Activated naive CD8-positive, alpha-beta T cell treated with anti-CD3 and anti-CD28 coated beads, Interleukin-2, amount 50 U/mL, for 16 hours (primary cell): Measurements from ENCODE around the gene BAHCC1.

Experiments used
- DNase-seq: peaks from one replicate; pipeline ENCODE4 v3.0.0-alpha.2; 2020; ENCODE audit warnings: low read depth, low spot score

The BAHCC1 gene

GRCh38 chr17:81398176-81398831, 3.0 kb downstream of the BAHCC1 start:
- DNase-seq: no peak

- no peak for DNase-seq
Observed at GRCh38 chr17:81398832-81399411, 3.7 kb downstream of the BAHCC1 start.

GRCh38 chr17:81399481-81400153, 4.4 kb downstream of the BAHCC1 start:
- no peak for DNase-seq

GRCh38 chr17:81400154-81400977, 5.1 kb downstream of the BAHCC1 start:
- DNase-seq: no peak

- no peak for DNase-seq
Observed at GRCh38 chr17:81400996-81401722, 5.9 kb downstream of the BAHCC1 start.

- DNase-seq: no peak
Observed at GRCh38 chr17:81401723-81402529, 6.7 kb downstream of the BAHCC1 start.

- no peak for DNase-seq
Observed at GRCh38 chr17:81402530-81402941, 7.3 kb downstream of the BAHCC1 start.

- no peak for DNase-seq
Observed at GRCh38 chr17:81402981-81403467, 7.8 kb downstream of the BAHCC1 start.

GRCh38 chr17:81403671-81404534, 8.6 kb downstream of the BAHCC1 start:
- no peak for DNase-seq

- no peak for DNase-seq
Observed at GRCh38 chr17:81404558-81405165, 9.4 kb downstream of the BAHCC1 start.

GRCh38 chr17:81405411-81405872, 10.2 kb downstream of the BAHCC1 start:
- no peak for DNase-seq

- no peak for DNase-seq
Observed at GRCh38 chr17:81406117-81406953, 11.1 kb downstream of the BAHCC1 start.

GRCh38 chr17:81408049-81408448, 12.8 kb downstream of the BAHCC1 start:
- DNase-seq: no peak

- DNase-seq: no peak
Observed at GRCh38 chr17:81409190-81409935, 14.1 kb downstream of the BAHCC1 start.

GRCh38 chr17:81410852-81411251, 15.6 kb downstream of the BAHCC1 start:
- no peak for DNase-seq

GRCh38 chr17:81411305-81411704, 16.0 kb downstream of the BAHCC1 start:
- no peak for DNase-seq

GRCh38 chr17:81412490-81413093, 17.3 kb downstream of the BAHCC1 start:
- no peak for DNase-seq
